Activated T-cell treated with anti-CD3 and anti-CD28 coated beads for 4 hours (primary cell): ENCODE data around the gene ASTN2.

Experiments
- DNase-seq: peaks from one replicate; pipeline ENCODE4 v3.0.0-alpha.2; 2020

The ASTN2 gene

DNA sequence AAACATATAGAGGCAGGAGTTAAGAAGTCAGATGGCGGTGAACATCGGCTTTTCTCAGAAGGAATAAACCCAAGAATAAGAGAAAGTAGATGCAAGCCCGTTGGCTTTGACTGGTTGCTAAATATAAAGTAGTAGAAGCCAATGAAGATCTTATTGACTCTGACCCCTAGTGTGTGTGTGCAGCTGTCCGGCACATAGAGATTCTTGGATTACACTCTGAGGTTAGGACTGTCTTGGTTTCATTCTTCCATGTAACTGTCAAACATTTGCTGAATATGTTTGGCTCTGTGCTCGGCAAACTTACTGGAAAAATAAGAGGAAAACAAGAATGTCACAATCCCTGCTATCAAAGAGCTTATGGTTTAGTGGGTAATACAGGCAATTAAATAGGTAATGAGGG lies 54.9 kb downstream of the ASTN2 start:
- no peak for DNase-seq

DNA sequence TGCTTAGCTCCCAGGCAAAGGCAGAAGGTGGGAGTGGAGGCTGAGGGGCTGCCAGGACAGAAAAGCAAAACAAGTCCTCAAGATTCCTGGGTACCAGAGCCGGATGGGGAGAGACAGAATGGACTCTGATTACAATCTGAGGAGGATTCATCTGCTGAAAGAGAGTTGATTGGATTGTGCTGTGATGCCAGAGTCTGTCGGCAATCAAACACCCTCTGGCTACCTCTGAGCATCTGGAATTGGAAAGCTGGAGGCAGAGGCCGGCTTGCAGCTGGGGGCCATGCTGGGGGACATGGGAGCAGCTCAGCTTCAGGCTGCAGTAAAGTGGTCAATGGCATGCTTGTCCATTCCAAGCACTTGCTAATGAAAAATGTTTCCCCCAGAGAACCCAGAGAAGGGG lies 59.3 kb downstream of the ASTN2 start:
- no peak for DNase-seq

DNA sequence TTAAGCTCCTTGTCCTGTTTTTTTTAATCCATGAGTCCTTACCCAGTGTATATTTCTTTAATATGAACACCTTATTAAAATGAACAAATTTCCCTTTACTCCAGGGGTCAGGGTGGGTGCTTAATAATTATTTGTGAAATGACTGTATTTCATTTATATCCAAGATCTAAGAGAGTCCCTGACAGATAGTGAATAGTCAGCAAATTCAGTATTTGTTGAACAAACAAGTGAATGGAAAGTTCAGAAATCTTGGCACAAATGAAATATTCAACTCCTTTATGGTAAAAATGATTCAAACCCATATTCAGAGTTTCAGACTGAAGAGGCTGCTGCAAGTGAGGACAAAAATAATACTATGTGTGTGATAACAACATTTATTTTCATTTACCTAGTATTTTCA lies 59.9 kb downstream of the ASTN2 start:
- DNase-seq, result no peak

DNA sequence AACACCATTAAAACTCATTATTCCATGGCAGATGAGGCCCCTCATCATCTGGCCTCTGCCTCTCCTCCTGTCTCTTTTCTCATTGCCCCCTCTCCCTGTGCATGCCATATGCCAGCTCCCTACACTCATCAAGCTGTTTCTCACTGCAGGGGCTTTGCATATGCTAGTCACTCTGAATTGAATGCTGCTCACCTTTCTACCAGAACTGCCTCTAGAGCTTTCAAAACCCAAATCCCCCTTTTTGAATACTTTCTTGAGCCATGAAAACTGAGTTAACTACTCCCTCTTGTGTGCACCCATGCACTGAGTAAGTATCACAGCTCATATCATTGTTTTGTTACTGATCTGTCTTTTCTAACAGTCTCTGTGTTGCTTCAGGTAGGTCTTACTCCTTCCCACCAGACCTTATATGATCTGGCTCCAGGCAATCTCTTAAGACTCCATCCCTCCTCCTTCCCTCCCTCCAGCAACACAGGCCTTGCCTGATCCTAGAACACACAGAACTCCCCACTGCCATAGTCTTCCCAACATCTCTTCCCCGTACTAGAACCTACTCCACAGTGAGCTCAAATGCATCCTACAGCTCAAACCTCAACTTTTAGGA lies 60.5 kb downstream of the ASTN2 start:
- DNase-seq, result no peak

DNA sequence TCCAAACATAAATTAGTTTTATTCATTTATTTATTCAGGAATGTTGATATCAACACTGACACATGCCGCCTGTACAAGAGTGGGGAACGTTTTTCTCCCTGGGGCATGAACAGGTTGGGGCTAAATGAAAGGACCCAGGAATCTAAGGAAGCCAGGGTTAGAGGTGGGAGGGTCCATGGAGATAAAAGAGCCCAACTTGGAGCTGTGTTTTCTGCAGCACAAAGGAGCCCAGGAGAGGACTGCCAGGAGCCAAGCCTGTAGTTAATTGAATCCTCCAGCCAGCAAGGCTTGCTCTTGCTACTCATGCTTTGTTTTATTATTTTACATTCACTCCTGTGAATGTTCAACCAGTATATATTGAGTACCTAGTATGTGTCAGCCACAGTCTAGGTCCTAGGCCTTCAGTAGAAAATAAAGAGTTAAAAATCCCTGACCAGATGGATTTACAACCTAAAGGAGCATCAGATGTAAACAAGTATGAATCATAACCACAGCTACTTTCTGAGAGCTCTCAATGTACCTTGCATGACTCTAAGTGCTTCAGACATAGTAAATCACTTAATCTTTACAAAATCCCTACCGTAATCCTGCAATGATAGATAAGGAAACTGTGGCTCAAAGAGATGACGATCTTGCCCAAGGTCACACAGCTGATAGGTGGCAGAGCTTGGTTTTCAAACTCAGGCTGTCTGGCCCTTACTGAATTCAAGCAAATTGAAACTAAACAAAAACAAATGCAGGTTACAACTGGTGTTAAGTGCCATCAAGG lies 69.8 kb downstream of the ASTN2 start:
- no peak for DNase-seq

DNA sequence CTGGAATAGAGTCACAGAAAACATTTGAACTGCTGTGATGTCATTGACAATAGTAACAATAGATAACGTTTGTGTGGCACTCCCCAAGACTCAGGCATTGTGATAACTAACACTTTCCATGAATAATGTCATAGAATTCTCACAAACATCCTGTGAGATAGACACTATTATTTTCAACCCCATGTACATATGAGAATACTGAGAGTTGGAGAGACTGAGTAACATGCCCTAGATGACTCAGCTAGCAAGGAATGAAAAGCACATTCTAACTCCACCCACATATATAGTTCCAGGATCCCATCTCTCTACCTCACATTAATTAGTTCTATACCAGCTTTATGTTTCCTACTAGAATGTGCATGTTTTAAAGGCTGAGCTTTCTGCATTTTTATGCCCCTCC lies 71.4 kb downstream of the ASTN2 start:
- DNase-seq, result no peak

DNA sequence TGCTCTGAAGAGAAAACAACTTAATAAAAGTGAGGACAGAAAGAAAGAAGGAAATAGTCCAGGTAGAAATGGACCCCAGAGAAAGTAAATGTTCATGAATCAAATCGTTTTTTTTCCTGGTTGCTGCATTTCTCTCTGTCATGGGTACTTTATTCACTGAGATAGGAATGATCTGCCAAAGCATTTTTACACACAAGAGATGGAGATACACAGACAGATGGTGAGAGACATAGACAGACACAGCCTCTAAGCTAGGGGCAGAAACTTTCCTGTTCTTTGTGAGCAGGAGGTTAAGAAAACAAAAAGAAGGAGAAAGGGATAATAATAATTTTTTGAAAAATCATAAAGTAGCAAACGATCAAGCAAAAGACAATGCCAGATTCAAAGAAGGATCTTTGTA lies 73.7 kb downstream of the ASTN2 start:
- no peak for DNase-seq

DNA sequence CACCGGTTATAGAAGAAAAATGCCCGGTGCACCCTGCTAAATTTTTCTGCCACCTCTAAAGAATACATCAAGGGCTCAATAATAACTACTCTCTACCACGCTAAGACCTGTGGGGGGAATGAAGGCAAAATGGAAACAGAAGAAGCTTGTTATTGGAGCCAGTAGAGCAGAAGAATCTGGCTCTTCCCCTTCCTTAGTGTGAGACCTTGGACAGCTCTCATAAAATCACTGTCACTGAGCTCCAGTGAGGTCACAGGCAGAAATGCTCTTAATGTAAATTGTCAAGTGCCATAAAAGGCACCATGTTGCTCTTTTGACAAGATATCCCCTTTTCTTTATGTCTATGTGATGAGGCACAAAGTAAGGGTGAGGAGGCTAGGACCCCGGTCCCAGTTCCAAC lies 74.4 kb downstream of the ASTN2 start:
- DNase-seq, result no peak

DNA sequence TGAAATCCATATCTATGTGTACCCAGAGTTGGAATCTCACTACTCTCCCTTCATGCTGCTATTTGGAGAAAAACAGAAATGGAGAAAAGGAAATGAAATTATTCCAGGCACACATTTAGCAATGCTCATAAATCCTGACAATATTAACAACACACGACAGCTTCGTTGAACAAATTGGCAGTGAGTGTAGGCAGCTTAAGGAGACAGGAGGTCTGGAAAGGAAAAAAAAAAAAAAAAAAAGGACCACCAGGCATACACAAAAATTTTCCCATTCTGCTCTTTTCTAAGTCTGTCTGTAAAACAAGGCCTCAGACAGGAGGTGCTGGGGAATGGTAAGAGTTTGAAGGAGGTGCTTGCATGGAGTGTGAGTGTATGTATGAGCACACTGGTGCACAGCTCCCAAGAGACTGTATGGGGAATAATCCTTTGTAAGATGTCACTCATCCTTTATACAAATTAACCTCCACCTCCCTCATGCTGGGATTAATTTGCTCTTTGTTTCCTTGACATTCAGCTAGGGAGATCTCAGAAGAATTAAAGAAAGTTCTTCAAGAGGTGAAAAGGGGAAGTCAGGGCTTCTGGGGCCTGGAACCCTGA lies 78.9 kb downstream of the ASTN2 start:
- no peak for DNase-seq

DNA sequence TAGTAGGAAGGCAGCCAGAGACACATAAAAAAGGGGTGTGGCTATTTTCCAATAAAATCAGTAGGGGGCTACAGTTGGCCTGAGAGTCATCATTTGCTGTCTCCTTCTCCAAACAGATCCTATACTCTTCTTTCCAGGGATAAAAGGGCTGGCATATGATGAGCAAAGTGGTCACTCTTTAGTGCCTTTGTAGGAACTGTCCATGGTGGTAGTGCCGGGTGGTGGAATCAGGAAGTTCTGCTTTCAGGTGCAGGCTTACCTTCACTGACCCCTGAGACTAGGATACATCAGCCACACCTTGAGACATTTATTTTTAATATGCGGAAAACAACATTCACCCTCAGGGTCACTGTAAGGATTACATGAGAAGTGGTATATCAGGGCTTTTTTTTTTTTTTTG lies 80.8 kb downstream of the ASTN2 start:
- no peak for DNase-seq

DNA sequence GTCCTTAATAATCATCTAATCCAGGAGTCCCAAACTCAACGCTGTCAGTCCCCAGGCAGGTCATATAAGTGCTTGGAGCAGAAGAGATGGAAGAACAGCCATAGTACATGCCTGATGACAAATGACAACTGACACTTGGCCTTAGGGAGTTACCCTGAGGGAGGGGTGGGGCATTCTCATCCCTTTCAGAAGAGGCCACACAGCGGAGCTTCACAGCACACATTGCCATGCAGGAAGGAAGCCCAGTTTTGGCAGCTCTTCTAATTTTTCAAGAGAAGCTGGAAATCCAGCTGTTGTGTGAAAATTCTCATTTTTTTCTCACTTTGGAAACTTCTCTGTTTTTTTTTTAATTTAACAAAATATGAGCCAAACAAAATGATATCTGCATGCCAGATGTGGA lies 89.0 kb downstream of the ASTN2 start:
- no peak for DNase-seq

DNA sequence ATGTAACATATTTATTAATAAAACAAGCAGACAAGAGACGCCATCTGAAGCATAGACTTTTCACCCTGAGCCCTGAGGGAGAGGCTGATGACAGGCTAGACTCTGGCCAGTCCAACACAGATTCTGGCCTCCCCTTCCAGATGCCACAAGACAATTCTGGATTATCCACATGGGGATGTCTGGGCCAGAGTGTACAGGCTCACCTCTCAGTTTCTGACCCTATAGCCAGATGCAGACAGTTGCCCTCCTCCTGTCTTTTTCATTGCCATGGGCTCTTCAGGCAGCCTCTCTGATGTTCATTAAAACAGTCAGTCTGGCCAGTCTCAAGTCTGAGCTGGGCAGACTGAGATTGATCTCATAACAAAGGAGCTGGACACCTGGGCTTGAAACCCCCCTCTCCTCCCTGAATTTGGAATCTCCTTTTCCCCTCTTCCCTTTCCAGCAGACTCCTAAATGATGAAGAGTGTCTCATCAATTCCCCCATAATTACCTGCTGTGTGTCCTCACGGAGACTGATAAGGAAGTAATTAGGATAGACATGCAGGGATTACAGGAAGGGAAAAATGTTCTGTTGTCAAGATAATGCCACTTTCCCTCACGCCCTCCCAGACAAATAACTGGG lies 89.6 kb downstream of the ASTN2 start:
- DNase-seq, result no peak

DNA sequence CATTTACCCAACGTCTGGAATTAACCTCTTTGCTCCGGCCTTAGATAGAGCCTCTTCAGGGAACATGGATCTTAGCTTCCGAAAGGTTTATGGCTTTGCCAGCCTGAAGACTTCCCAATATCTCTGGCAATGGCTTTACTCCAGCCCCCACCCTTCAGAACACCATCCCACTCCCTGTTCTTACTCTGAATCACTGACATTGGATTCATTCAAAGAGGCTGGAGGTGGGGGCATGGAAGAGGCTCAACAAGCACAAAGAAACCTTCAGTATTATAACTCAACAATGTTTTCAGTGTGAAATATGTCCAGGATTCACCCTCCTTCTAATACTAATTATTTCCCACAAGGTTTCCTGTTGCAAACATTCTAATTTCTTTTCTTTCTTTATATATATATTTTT lies 91.5 kb downstream of the ASTN2 start:
- DNase-seq, result no peak

DNA sequence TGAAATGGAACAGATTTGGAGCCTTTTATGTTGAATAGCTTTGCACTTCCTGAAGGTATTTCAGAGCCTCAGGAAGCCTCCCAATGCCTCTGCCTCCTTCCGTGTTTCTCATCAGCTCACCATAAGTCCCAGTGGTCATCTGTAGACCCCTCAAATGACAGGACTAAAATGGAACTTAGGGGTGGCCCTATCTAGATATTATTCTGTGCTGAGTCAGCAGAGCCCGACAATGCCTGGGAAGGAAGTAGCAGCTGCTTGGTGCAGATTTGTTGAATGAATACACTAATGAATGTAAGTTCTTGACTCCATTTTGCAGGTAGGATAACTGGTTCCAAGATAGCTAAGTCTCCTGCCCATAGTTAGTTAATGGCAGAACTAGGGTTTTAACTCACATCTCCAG lies 97.7 kb downstream of the ASTN2 start:
- DNase-seq, result no peak

DNA sequence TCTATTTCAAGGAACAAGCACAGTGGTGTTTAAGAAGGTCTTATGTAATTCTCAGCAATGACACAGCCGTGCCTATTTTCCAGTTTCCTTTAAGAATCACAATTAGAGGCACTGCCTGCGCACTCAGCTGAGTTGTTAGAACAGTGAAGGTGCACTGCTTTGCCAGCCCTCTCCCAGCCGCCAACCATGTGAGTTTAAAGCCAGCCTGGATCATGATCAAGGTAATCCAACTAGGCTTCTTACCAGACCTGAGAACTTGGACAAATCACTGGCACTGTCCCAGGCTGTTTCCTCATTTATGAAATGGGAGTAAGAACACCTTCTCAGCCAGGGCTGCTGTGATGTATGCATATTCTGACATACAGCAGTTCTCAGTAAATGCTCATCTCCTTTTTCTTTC lies 99.6 kb downstream of the ASTN2 start:
- DNase-seq, result no peak

DNA sequence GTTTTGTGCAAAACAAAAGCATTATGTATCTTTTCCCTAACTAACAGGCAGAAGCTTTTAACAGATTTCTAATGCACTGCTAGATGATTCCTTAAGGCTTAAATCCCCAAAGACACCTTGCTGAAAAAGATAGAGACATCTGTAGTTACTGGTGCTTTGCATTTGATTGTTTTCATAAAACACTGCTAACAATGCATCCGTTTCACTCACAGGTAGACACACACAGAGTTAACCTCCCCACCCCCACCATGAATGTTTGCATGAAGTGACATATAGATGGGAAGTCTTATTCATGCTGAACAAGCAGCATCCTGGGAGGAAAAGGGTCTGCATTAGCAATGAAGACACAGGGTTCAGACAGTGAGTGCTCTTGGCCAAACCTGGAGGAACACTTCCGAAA lies 100.9 kb downstream of the ASTN2 start:
- no peak for DNase-seq

DNA sequence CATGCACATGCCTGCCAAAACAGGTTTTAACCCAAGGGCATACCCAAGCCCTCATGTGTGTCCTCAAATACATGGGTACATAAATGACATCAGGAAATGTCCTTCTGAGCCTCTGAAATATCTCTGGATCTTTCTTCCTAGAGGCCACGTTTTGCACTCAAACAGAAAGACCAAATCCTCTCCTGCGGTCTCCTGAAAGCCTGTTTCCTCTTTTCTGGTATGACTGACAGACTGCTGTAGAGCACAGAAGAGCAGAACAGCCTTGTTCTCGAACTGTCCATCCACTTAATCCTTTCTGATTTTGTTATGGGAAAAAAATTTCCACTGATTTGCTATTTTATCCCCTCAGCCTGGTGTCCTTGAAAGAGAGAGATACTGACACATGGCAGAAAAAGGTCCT lies 107.2 kb downstream of the ASTN2 start:
- DNase-seq, result no peak

DNA sequence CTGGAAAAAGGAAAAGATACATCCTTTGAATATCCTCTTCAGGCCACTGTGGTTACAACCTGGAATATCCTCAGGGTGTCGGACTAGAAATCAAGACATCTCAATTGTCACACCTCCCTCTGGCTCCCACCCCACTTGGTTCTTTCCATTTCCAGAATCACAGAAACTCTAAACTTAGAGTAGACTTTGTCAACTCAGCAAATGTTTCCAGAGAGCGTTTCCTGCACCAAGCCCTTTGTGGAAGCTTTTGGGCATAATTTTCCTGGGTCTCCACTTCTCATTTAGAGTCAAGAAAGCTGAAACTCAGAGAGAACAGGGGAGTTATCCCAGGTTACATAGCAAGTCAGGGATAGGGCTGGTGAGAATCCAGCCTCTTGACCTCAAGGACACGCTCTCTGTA lies 108.8 kb downstream of the ASTN2 start:
- DNase-seq, result no peak

DNA sequence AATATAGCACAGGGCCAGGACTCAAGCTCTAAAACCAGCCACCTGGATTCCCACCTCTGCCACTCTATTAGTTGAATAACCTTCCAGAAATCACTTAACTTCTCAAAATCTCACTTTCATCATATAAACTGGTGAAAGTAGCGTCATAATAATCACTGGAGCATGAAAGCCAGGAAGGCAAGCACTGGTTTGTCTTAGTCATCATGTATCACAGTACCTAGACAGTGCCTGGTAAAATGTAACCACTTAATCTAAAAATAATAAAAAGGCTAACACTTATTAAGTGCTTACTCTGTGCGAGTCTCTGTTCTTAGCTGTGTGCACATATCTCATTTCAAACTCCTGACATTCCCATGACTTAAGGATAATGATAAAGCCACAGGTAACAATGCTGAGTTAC lies 109.4 kb downstream of the ASTN2 start:
- DNase-seq, result no peak

DNA sequence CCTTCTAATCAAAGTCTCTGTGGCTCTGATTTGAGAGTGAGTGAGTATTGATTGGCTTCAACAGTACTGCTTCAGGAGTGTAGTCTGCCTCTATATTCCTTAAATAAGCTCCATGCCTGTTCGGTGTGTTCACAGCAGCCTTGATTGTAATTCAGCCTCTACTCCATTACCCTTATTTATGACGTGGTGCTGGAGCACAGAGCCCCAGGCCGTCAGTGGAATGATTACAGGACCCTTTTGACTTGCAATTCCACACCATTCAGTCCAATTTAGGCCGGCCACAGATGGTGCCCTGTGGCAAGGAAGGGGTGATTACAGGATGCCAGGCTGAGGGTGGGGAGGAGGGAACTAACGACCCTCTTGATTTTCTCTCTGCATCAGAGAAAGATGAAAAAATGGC lies 110.3 kb downstream of the ASTN2 start:
- DNase-seq, result no peak

DNA sequence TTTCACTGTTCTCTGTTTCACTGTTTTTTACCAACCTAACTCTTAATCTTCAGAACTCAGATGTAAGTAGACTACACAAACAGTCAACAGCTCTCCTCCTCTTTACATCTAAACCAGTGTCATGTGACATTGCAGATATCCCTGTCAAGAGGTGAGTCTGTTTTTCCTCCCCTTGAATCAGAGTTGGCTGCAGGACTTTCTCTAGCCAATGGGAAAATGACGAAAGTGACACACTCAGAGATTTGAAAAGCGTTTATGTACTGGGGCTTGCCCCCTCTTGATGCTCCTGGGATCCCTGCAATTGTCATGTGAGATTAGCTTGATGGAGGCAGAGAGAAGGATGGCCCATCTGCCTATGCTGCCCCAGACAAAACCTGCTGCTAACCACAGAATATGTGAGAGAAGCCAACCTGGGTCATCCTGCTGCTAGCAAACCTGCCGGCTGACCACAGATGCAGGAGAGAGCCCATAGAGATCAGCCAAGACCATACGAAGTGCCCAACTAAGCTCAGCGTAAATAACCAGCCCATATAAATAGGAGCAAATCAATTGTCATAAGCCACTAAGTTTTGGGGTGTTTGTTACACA lies 111.1 kb downstream of the ASTN2 start:
- DNase-seq, result no peak

DNA sequence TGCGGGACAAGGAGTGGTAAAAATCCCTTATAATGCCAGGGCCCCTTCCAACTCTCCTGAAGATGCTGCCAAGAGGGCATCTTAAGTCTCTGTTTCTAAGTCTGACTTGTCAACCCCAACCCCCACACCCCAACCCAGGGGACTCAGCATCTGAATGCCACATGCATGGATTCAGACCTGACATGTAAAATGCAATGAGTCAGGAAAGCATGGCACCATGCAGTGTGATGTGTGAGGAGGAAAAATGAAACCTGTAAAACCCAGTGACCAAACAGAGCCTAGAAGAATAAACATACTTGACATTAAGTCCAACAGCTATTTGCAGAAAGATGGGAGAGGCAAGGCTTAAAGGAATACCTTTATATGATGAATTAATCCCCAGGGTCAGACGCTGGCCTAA lies 112.4 kb downstream of the ASTN2 start:
- no peak for DNase-seq

DNA sequence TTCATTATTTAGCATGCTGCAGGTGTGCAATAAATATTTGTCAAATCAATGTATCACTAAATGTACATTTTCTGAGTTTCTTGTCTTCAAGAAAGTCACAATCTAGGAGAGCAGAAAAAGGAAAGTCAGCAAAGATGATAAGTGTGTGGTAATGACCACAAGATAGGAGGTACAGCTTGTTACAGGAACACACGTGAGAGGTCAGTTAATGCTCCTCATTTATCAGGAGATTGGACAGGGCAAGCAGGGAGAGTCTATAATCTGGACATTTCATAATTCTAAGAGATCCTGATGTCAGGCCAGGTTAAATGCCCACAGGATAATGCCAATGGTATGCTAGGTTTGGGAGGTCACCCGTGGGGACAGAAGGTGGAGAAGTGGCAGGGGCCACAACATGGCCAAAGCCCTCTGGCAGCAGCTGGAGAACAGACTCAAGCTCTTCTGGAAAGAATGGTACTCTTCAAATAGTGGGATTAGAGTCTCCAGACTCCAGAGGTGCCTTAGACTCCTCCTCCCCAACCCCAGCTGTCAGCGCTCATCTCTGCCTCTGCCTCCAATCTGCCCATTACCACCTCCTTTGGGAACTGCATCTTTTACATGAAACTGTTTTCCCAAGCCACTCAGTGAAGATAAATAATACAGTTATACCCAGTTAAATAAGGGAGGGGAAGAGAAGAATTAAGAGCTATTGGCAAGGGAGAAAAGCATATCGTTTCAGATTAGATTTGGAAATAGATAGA lies 114.3 kb downstream of the ASTN2 start:
- no peak for DNase-seq
